ENCODE results near the gene SMARCA1. TPM values are rescaled to one million over a fixed set of nuclear protein-coding genes. Genes with fewer than 3 reads are reported as not detected.

Gene SMARCA1
- total RNA-seq, 2 experiments from 2014 or later: 0.19 TPM; not detected in 1

- H3K36me3 ChIP-seq (ENCODE audit: insufficient read depth, low read length): no peaks in the 10 kb centered on the region
- TF ChIP-seq EZH2phosphoT487 (IDR thresholded peaks at IDR 0.05; ENCODE audit: borderline replicate concordance, low read depth, low read length): no peak
- no peak for TF ChIP-seq CTCF (conservative IDR thresholded peaks at IDR 0.05; ENCODE audit: low read length)
- no peaks in the 10 kb centered on the region for H3K79me2 ChIP-seq (ENCODE audit: insufficient read depth, low read depth, low read length)
- DNase-seq (ENCODE audit: low spot score): no peak
- H3K4me2 ChIP-seq (ENCODE audit: low read length): no peak overlapping the region
- H3K27ac ChIP-seq (ENCODE audit: low read depth, low read length, poor library complexity, severe bottlenecking): no peak overlapping the region
- no peaks in the 10 kb centered on the region for H3K4me1 ChIP-seq (ENCODE audit: insufficient read depth, low read length, poor library complexity, severe bottlenecking)
- H3K4me3 ChIP-seq (ENCODE audit: low read depth, low read length, poor library complexity, severe bottlenecking): no peak overlapping the region
- ChIA-PET POLR2A (no interaction called here), CTCF (ENCODE audit: unreplicated experiment) (no interaction called here)
- H3K9me3 ChIP-seq (ENCODE audit: low read length): no peaks in the 10 kb centered on the region
- no TSS peak for BruUV-seq (replicated peaks)
- H3K9me2 ChIP-seq (ENCODE audit: insufficient read depth, low read length): no peaks in the 10 kb centered on the region
- intact Hi-C loops (cut with micrococcal nuclease; ENCODE audit: unreplicated experiment): no loop called here
- no peak overlapping the region for H2AFZ ChIP-seq (ENCODE audit: low read length)
- H4K20me1 ChIP-seq (ENCODE audit: insufficient read depth, low read length): no peaks in the 10 kb centered on the region
Observed at GRCh38 chrX:129531132-129531531, 7.8 kb upstream of the SMARCA1 start.

- no TSS peak for BruUV-seq (replicated peaks)
- no peaks in the 10 kb centered on the region for H3K36me3 ChIP-seq (ENCODE audit: insufficient read depth, low read length)
- H3K79me2 ChIP-seq (ENCODE audit: insufficient read depth, low read depth, low read length): no peaks in the 10 kb centered on the region
- H3K9me3 ChIP-seq (ENCODE audit: low read length): no peaks in the 10 kb centered on the region
- no peak for DNase-seq (ENCODE audit: low spot score)
- no peak overlapping the region for H3K4me2 ChIP-seq (ENCODE audit: low read length)
- intact Hi-C loops (cut with micrococcal nuclease; ENCODE audit: unreplicated experiment): no loop called here
- H2AFZ ChIP-seq (ENCODE audit: low read length): no peak overlapping the region
- H3K27ac ChIP-seq (ENCODE audit: low read depth, low read length, poor library complexity, severe bottlenecking): no peak overlapping the region
- TF ChIP-seq EZH2phosphoT487 (IDR thresholded peaks at IDR 0.05; ENCODE audit: borderline replicate concordance, low read depth, low read length): no peak
- no peak for TF ChIP-seq CTCF (conservative IDR thresholded peaks at IDR 0.05; ENCODE audit: low read length)
- POLR2A ChIA-PET: no interaction called here
- no peak overlapping the region for H3K4me3 ChIP-seq (ENCODE audit: low read depth, low read length, poor library complexity, severe bottlenecking)
- H3K9me2 ChIP-seq (ENCODE audit: insufficient read depth, low read length): no peaks in the 10 kb centered on the region
- no peaks in the 10 kb centered on the region for H4K20me1 ChIP-seq (ENCODE audit: insufficient read depth, low read length)
- CTCF ChIA-PET (ENCODE audit: unreplicated experiment): no interaction called here
- H3K4me1 ChIP-seq (ENCODE audit: insufficient read depth, low read length, poor library complexity, severe bottlenecking): no peaks in the 10 kb centered on the region
Observed at GRCh38 chrX:129530410-129530809, 7.1 kb upstream of the SMARCA1 start.

GRCh38 chrX:129529685-129530281, 6.5 kb upstream of the SMARCA1 start:
- POLR2A ChIA-PET: no interaction called here
- H3K4me1 ChIP-seq (ENCODE audit: insufficient read depth, low read length, poor library complexity, severe bottlenecking): no peaks in the 10 kb centered on the region
- H3K36me3 ChIP-seq (ENCODE audit: insufficient read depth, low read length): no peaks in the 10 kb centered on the region
- no peaks in the 10 kb centered on the region for H3K9me2 ChIP-seq (ENCODE audit: insufficient read depth, low read length)
- H3K4me3 ChIP-seq (ENCODE audit: low read depth, low read length, poor library complexity, severe bottlenecking): no peak overlapping the region
- no peak for DNase-seq (ENCODE audit: low spot score)
- no peaks in the 10 kb centered on the region for H3K79me2 ChIP-seq (ENCODE audit: insufficient read depth, low read depth, low read length)
- no TSS peak for BruUV-seq (replicated peaks)
- H4K20me1 ChIP-seq (ENCODE audit: insufficient read depth, low read length): no peaks in the 10 kb centered on the region
- no peak for TF ChIP-seq EZH2phosphoT487 (IDR thresholded peaks at IDR 0.05; ENCODE audit: borderline replicate concordance, low read depth, low read length)
- no peak for TF ChIP-seq CTCF (conservative IDR thresholded peaks at IDR 0.05; ENCODE audit: low read length)
- no peak overlapping the region for H2AFZ ChIP-seq (ENCODE audit: low read length)
- CTCF ChIA-PET (ENCODE audit: unreplicated experiment): no interaction called here
- no peaks in the 10 kb centered on the region for H3K9me3 ChIP-seq (ENCODE audit: low read length)
- intact Hi-C loops (cut with micrococcal nuclease; ENCODE audit: unreplicated experiment): no loop called here
- no peak overlapping the region for H3K27ac ChIP-seq (ENCODE audit: low read depth, low read length, poor library complexity, severe bottlenecking)
- H3K4me2 ChIP-seq (ENCODE audit: low read length): no peak overlapping the region

Data from OCI-LY7 (cell line).